HL-60/S4 (cell line): ENCODE data around the gene AKAP6.

ENCODE experiments used
- in situ Hi-C: fragments of 300-500 bp; cut with MboI; formaldehyde crosslinking; loops from 2 replicates; pipeline ENCODE4 v1.14.3; 2022; ENCODE audit warnings: low sequenced_read_pairs

The AKAP6 gene

GRCh38 chr14:32403688-32404087 lies 74.6 kb downstream of the AKAP6 start:
- in situ Hi-C loops = no loop called here

DNA sequence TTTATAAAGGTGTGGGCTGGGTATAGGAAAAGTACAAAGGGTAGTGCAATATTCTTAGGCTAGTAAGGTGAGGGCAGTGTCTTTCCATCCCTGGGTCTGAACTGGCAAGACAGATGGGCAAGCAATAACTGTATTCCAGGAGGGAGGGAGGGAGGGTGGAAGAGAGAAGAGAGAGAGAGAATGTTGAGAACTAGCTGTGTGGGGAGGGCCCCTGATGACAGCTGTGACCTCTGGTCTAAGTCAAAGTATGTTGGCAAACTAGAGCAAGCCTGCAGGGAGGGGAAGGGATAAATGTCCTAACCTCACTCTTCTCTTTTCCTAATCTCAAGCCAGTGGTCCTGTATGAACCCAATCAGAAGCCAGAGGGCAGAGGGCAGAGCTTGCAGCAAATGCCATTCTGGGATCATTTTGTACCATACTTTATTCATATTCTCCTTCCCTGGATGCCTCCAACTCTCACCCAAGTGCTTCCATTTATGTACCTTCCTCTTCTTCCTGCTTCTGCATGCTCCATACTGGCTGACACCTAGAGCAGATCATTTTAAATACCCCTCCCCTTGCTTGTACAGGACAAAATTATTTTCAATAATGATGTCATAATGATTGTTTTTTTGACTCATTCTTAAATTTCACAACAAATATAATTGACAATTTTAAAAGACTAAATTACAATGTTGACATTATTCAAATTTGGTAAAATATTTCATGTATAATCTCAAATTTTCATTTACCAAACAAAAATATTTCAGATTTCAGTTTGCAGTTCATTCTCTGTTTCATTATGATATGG lies 75.9 kb downstream of the AKAP6 start:
- in situ Hi-C loops = no loop called here

DNA sequence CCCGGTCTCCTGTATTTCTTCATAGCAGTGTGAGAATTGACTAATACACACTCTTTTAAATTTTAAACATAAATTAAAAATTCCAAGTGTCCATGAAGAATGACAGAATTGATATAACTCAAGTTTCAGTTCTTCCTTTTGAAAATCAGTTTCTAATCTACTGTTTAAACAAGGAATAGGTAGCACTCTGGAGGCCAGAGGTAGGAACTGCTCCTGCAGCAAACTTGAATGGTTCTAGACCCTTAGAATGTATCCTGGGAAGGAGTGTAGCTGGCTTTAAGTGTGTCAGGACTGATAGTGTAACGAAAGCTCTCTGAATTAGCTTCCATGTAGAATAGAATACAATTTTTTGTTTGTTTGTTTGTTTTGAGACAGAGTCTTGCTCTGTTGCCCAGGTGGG lies 76.8 kb downstream of the AKAP6 start:
- in situ Hi-C loops = no loop called here

DNA sequence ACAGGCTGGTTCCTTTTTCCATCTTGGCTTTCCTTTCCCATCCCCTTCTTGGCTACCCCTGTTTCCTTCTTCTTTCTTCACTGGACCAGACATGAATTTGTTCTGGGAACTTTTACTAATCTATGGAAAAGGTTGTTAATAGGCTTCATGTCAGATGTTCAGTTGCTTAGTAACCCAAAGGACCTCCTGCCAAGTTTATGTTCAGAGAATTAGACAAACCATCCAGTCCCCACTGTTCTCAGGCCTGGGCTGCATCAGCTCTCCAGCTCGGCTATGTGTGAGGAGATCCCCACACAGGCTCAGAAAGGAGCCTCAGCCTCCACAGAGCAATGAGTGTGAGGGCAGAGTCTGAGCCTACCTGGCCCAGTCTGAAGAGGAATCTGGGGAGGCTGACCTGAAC lies 78.0 kb downstream of the AKAP6 start:
- in situ Hi-C loops = no loop called here

- in situ Hi-C loops = no loop called here
Measured at GRCh38 chr14:32408018-32408417, 78.9 kb downstream of the AKAP6 start.

- in situ Hi-C loops = no loop called here
Measured at GRCh38 chr14:32412103-32412502, 83.0 kb downstream of the AKAP6 start.

DNA sequence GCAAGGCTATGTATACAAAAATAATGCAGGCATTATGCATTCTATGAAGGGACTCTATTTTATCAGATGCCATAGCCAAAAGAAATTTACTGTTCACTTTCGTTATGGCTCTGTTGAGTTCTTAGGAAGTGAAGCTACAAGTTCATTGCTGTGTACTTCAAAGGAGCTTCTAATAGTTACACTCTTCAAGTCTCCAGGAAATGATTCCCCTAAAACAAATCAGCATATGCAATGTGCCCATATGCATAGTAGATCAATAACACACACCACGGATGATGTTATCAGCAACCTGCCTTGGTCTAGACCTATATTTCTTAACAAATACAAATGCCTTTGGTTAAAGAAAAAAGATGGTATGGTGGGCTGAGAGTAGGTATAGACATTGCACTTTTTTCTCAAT lies 83.4 kb downstream of the AKAP6 start:
- in situ Hi-C loops = no loop called here

DNA sequence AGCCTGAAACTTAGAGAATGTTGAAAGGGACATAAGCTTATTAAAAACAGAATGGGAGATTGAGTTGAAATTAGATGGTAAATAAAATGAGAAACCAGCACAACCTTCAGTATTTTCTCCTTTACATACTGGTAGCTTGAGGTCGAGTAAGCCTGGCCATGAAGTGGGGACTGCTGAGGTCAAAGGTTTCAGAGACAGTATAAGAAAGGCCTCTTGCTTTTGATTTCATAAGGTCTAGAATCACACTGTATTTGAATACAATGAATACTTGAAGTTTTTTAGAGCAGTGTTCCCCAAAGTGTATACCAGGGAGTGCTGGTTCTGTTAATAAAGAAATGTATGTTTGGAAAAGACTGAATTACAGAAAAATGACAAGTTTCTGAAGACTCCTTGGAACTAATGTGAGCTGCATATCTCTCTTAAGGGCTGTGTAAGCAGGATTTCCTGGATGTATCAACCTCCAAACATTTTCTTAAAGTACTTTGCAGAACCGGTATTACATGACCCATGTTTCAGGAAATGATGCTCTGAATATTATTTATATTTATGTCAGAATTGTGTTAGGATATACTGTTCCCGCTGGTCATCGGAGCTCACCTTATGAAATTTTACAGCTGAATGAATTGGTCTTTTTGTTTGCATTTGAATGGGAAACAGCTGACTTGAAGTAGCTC lies 85.0 kb downstream of the AKAP6 start:
- in situ Hi-C loops = no loop called here

DNA sequence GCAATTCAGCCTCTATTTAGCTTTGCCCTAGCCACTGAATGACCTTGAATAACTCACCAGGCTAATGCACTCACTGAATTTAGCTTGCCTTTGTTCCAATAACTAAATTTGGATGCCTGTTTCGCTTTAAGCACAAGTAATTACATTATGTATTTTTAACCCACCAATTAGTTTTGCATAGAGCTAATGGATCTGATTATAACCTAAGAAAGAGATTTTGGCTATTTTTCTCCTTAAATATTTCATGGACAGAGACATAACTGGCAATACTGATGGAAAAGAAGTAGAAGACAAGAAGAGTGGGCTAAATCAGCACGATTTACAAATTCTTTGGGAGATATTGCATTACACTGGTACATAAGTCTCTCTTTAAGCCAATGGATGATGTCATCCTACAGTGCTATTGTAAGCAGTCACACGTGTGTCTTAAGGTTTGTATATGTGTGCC lies 85.7 kb downstream of the AKAP6 start:
- in situ Hi-C loops = no loop called here

DNA sequence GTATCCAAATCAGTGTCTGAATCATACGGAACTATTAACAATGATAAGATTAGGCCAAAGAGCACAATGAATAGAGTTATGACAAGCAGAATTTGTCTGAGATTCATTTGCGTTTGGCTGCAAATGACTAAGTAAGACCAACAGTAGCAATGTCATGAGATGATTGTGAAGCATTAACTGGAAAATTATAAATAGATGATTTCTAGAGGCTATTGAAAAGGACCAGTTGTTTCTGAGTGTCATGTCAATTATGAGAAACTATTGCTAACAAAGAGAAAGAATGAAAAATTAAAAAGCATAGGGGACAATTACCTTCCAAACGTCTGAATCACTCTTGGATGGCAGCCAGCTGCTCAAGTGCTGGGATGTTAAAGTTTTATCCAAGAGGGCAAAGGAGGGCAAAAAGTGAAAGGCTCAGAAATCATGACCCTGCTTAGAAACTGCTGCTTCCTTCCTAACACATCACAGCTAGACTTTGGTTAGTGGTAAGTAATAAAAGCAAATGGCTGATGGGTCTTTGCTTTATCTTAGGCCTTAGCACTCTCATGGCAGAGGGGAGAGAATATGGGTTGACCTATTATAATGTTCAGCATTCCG lies 89.0 kb downstream of the AKAP6 start:
- in situ Hi-C loops = no loop called here

DNA sequence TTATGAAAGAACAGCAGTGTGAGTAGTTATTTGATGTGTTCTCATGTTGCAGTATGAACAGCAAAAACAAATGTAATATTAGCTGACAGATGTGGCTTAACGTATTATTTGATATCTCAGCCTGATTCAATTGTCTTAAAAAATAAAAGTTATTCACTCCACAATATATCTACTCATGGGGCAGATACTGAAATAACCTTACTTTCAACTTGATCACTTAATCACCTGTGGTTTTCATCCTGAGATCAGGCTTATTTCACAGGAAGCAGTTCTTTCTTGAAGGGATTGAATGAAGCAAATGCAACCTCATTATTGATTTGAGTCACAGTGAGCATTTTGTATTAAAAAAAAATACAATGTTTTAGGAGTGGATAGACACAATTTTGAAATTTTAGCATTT lies 90.3 kb downstream of the AKAP6 start:
- in situ Hi-C loops = no loop called here

- in situ Hi-C loops = no loop called here
Measured at GRCh38 chr14:32421781-32422180, 92.7 kb downstream of the AKAP6 start.

- in situ Hi-C loops = no loop called here
Measured at GRCh38 chr14:32422440-32422839, 93.3 kb downstream of the AKAP6 start.

DNA sequence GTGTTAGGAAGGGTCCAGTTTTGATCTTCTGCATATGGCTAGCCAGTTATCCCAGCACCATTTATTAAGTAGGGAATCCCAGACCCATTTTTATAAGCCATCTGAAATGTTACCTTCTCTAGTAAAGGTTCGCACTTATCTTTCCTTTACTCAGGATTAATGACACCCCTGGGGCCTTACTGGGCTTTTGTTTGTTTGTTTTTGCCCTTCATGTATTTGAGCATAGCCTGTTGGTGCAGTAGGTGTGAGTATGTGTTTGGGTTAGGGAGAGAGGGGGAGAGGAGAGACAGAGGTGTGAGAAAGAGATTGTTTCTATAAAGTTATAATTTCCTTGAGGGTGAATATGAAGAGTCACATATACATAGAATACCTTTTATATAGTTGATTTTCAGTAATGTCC lies 96.9 kb downstream of the AKAP6 start:
- in situ Hi-C loops = no loop called here

GRCh38 chr14:32426586-32427388 lies 97.7 kb downstream of the AKAP6 start:
- in situ Hi-C loops = no loop called here

- in situ Hi-C loops = no loop called here
Measured at GRCh38 chr14:32427726-32428528, 98.8 kb downstream of the AKAP6 start.

GRCh38 chr14:32428875-32429274 lies 99.8 kb downstream of the AKAP6 start:
- in situ Hi-C loops = no loop called here

DNA sequence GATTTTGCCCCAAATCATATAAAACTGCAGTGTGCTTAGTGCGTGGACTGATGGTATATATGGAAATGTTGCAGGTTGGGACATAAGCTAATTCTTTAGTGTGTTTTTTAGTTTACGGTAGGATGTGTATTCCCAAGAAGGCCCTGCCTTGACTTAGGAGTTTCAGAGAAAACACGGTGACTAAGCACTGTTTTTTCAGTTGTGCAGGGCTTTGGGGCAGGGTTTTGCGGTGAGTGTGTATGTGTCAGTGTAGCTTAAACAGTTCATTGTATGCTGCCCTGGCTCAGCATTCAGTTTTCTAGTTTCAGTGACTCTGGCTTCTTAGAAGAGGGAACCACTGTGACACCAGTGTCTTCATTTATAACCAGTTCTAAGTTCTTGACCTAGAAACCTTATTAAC lies 101.2 kb downstream of the AKAP6 start:
- in situ Hi-C loops = no loop called here

- in situ Hi-C loops = no loop called here
Measured at GRCh38 chr14:32432813-32433538, 103.9 kb downstream of the AKAP6 start.

GRCh38 chr14:32434180-32434579 lies 105.1 kb downstream of the AKAP6 start:
- in situ Hi-C loops = no loop called here
